ENCODE data around the gene EFEMP2. TPM values are rescaled to one million over a fixed set of nuclear protein-coding genes. Genes with fewer than 3 reads are reported as not detected.
A peak's percentile ranks its signal among the peaks of the same experiment; 100 is the strongest.

EFEMP2 gene
- total RNA-seq, 3 donors from 2014 or later (not counting 1 experiment from before 2014, with no cell fraction given) = 6.1 to 13.0 (median 9.8) TPM

DNA sequence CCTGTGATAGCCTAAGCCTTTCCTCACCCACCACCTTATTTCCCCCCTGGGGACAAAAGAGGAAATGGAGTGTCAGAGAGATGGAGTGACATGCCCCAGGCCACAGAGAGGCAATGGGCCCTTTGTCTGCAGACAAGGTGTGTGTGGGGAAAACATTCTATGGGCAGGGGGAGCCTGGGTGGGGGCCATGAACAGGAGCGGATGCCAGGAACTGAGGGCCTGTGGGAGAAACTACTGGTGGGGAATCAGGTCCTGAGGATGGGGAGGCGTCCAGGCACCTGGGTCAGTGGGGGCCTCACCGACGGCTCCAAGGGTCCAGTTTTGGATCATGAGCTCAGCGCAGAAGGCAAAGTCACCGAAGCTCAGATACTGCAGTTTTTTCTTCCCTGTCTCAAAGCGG is 12.6 kb upstream of the EFEMP2 start:
- WGBS (ENCODE audit: insufficient coverage) = 98% methylated on average over 7 of the region's 7 CpGs
- Mint-ChIP-seq H3K36me3 (no peaks in the 10 kb centered on the region), H3K27ac (peak overlapping the region; percentile 83 to 84), H3K9me3 (no peaks in the 10 kb centered on the region), H3K27me3 (ENCODE audit: low read depth in 2 of 2) (no peaks in the 10 kb centered on the region), H3K4me3 (no peak overlapping the region), H3K4me1 (peaks cover 62 to 79% of the 10 kb centered on the region in 2 donors)
- H3K9me3 ChIP-seq (ENCODE audit: control insufficient read depth, insufficient read depth, low read length) = no peaks in the 10 kb centered on the region
- TF ChIP-seq, protein P1, sequence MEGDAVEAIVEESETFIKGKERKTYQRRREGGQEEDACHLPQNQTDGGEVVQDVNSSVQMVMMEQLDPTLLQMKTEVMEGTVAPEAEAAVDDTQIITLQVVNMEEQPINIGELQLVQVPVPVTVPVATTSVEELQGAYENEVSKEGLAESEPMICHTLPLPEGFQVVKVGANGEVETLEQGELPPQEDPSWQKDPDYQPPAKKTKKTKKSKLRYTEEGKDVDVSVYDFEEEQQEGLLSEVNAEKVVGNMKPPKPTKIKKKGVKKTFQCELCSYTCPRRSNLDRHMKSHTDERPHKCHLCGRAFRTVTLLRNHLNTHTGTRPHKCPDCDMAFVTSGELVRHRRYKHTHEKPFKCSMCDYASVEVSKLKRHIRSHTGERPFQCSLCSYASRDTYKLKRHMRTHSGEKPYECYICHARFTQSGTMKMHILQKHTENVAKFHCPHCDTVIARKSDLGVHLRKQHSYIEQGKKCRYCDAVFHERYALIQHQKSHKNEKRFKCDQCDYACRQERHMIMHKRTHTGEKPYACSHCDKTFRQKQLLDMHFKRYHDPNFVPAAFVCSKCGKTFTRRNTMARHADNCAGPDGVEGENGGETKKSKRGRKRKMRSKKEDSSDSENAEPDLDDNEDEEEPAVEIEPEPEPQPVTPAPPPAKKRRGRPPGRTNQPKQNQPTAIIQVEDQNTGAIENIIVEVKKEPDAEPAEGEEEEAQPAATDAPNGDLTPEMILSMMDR (IDR thresholded peaks at IDR 0.05) = no peak
- DNase-seq (no peak), ATAC-seq (no peak)
- peaks cover 76% of the 10 kb centered on the region for H3K4me1 ChIP-seq (ENCODE audit: control insufficient read depth, insufficient read depth, low read length)
- no peaks in the 10 kb centered on the region for H3K27me3 ChIP-seq (ENCODE audit: control insufficient read depth, insufficient read depth, low read length)
- no peak overlapping the region for H3K4me3 ChIP-seq (ENCODE audit: low read length)
- H3K27ac ChIP-seq (ENCODE audit: low read length) = peak overlapping the region; percentile 20
- intact Hi-C loops (cut with micrococcal nuclease) = no loop called here
- peaks cover 34% of the 10 kb centered on the region for H3K36me3 ChIP-seq (ENCODE audit: control insufficient read depth, insufficient read depth, low read length)

DNA sequence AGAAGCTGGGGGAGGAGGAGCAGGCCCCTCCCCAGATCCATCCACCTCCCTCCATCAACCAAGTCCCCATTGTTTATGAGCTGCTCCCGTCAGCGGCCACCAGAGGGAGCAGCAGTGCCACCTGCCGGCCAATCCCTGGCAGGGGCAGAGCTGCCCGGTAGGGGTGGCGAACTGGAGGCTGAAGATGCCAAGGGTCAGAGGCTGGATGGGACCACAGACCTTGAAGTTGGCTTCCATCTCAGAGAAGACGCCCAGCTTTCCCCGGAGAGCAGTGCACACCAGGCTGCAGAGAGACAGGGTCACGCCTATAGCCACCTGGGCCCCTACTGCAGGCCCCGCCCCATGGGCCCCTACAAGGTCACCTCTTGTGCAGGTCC is 12.1 kb upstream of the EFEMP2 start:
- intact Hi-C loops (cut with micrococcal nuclease) = loop anchor here (1.0 kb wide), 1 partner anchor 105 kb away; no protein-coding TSS in a partner anchor
- no peaks in the 10 kb centered on the region for H3K27me3 ChIP-seq (ENCODE audit: control insufficient read depth, insufficient read depth, low read length)
- TF ChIP-seq, protein P1 (IDR thresholded peaks at IDR 0.05) = peak; percentile 99
- peak overlapping the region; percentile 20 for H3K27ac ChIP-seq (ENCODE audit: low read length)
- peaks cover 76% of the 10 kb centered on the region for H3K4me1 ChIP-seq (ENCODE audit: control insufficient read depth, insufficient read depth, low read length)
- H3K4me3 Mint-ChIP-seq = peak overlapping the region; percentile 59
- H3K9me3 Mint-ChIP-seq = no peaks in the 10 kb centered on the region
- H3K9me3 ChIP-seq (ENCODE audit: control insufficient read depth, insufficient read depth, low read length) = no peaks in the 10 kb centered on the region
- H3K27ac Mint-ChIP-seq = peak overlapping the region; percentile 83 to 84
- no peak overlapping the region for H3K4me3 ChIP-seq (ENCODE audit: low read length)
- peaks cover 57 to 79% of the 10 kb centered on the region in 2 donors for H3K4me1 Mint-ChIP-seq
- peak; percentile 82 to 92 for DNase-seq
- peaks cover 34% of the 10 kb centered on the region for H3K36me3 ChIP-seq (ENCODE audit: control insufficient read depth, insufficient read depth, low read length)
- ATAC-seq = peak; percentile 48 to 63 (median 56)
- WGBS (ENCODE audit: insufficient coverage) = 23% methylated on average over 9 of the region's 9 CpGs
- no peaks in the 10 kb centered on the region for H3K27me3 Mint-ChIP-seq (ENCODE audit: low read depth in 2 of 2)
- H3K36me3 Mint-ChIP-seq = no peaks in the 10 kb centered on the region

DNA sequence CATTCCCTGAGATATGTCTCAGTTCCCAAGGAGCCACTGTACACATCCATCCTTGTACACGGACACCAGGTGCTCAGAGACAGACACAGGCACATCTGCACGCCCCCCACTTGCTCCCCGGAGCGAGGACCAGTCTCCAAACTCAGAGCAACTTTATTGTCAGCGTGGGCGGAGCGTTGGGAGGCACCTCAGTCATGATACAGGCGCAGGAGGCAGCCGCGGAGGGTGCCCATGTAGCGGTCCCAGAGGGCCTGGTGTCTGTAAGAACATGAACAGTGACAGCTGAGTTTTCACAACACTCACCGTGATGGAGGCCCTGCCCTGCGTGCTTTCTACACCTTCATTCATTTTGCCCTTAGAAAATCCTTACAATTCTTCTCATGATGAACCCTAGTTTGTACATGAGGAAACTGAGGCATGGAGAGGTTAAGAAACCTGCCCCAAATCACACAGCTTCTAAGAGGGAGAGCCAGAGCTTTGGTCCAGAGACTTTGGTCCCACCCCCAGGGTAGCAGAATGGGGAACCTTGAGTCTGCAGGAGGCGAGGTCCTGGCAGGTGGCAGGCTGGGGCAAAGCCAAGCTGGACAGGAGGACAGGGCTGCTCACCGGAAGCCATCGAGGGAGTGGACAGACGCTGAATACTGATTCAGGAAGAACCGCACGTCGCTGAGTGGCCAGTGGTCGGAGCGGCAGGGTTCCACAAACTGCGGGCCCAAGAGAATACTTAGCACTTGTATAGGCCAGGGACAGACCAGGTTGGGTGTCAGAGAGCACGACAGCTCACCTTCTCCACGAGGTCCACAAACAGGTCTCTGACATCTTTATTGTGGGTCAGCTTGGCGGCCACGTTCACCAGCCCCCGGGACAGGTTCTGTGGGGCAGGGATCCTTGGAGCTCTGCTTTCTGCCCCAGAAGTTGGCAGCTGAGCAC is 11.5 kb upstream of the EFEMP2 start:
- DNase-seq (no peak), ATAC-seq (no peak)
- no peaks in the 10 kb centered on the region for H3K9me3 ChIP-seq (ENCODE audit: control insufficient read depth, insufficient read depth, low read length)
- no peak overlapping the region for H3K27ac ChIP-seq (ENCODE audit: low read length)
- H3K4me3 ChIP-seq (ENCODE audit: low read length) = no peak overlapping the region
- Mint-ChIP-seq H3K36me3 (no peaks in the 10 kb centered on the region), H3K4me1 (peaks cover 55 to 79% of the 10 kb centered on the region in 2 donors), H3K27me3 (ENCODE audit: low read depth in 2 of 2) (no peaks in the 10 kb centered on the region), H3K9me3 (no peaks in the 10 kb centered on the region), H3K4me3 (peak overlapping the region; percentile 59), H3K27ac (peak overlapping the region; percentile 83 to 84)
- peaks cover 76% of the 10 kb centered on the region for H3K4me1 ChIP-seq (ENCODE audit: control insufficient read depth, insufficient read depth, low read length)
- 84% methylated on average over 28 of the region's 28 CpGs for WGBS (ENCODE audit: insufficient coverage)
- peaks cover 34% of the 10 kb centered on the region for H3K36me3 ChIP-seq (ENCODE audit: control insufficient read depth, insufficient read depth, low read length)
- TF ChIP-seq, protein P1 (IDR thresholded peaks at IDR 0.05) = no peak
- intact Hi-C loops (cut with micrococcal nuclease) = loop anchor here (1.0 kb wide), 1 partner anchor 105 kb away; no protein-coding TSS in a partner anchor
- no peaks in the 10 kb centered on the region for H3K27me3 ChIP-seq (ENCODE audit: control insufficient read depth, insufficient read depth, low read length)

Measured in natural killer cell (primary cell).